GM08714 (cell line): ENCODE data around the gene LIMCH1.

Source experiments
- H3K4me3 ChIP-seq: fragments of 200-500 bp; sonication (Bioruptor generic); 2 replicates; pipeline ENCODE4 v1.5.1; 2014; ENCODE audit warnings: mild to moderate bottlenecking, low read length, inconsistent platforms
- ZNF274 ChIP-seq: IDR thresholded peaks from 2 replicates; pipeline ENCODE4 v1.6.1; 2012; ENCODE audit warnings: mild to moderate bottlenecking, low read depth, low read length

Gene LIMCH1

DNA sequence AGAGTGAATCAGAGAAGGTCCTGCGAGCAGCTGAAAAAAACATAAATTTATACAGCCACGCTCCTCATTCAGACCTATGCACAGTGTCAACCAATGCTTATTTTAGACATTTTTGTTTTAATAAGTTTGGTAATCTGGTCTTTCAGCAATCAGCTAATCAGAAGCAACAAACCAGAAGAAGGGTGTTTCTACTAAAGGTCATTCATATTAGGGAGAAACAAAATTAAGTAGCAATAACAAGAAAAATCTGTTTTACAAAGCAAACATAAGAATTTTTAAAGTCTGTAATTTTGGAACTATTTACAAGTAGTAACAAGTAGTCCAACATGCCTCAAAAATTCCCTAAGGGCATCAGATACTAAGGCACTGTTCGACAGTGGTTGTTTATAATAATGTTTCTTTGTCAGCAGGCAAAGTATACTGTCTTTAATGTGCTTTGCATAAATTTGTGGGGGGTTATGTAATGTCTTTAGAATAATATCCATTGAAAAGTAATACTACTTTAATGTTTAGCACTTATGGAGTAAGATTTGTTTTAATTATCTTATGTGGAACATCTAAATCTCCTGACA is 127.8 kb downstream of the LIMCH1 start:
- no peak for TF ChIP-seq ZNF274
- H3K4me3 ChIP-seq: no peak overlapping the region

DNA sequence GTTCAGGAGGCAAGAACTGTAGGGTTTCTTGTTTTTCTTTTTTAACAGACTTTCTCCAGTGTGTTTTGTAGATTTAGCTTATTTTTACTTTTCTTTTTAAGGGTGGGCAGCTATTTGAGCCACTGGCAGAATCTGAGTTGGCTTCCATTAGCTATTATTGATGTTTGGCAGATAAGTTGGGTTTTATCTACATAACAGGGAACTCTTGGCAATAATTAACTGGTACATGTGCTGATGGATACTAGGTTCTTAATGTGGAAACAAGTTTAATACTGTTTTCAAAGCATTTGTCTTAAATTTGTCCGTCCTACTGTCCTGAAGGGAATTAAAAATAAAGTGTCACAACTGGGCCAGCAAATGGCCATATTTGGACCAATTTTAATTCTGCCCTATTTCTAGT is 130.1 kb downstream of the LIMCH1 start:
- no peak overlapping the region for H3K4me3 ChIP-seq
- TF ChIP-seq ZNF274: no peak

- no peak overlapping the region for H3K4me3 ChIP-seq
- no peak for TF ChIP-seq ZNF274
Observed at GRCh38 chr4:41670530-41670929, 132.6 kb downstream of the LIMCH1 start.

DNA sequence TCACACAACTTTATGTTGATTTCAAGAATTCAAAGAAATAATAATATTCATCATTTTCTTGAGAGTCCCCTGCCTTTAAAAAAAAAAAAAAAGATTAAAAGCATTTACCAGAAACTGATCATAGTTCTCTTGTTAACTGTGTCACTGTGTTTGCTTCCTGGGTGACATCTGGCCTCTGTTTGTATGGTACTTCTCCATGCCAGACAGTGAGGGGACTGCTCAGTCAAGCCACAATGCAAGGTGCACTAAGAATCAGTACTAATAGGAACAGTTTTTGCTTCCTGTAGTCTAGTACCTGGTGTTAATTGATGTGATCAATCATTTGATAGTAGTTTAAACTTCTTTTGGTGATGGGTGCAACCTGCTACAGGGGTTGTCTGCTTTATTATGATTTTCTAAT is 133.0 kb downstream of the LIMCH1 start:
- TF ChIP-seq ZNF274: no peak
- no peak overlapping the region for H3K4me3 ChIP-seq

- no peak for TF ChIP-seq ZNF274
- H3K4me3 ChIP-seq: no peak overlapping the region
Observed at GRCh38 chr4:41678086-41678816, 140.3 kb downstream of the LIMCH1 start.

- no peak overlapping the region for H3K4me3 ChIP-seq
- no peak for TF ChIP-seq ZNF274
Observed at GRCh38 chr4:41678951-41679350, 141.0 kb downstream of the LIMCH1 start.

GRCh38 chr4:41679991-41680390 is 142.0 kb downstream of the LIMCH1 start:
- no peak overlapping the region for H3K4me3 ChIP-seq
- TF ChIP-seq ZNF274: no peak

GRCh38 chr4:41681054-41681453 is 143.1 kb downstream of the LIMCH1 start:
- H3K4me3 ChIP-seq: no peak overlapping the region
- no peak for TF ChIP-seq ZNF274

- no peak for TF ChIP-seq ZNF274
Observed at GRCh38 chr4:41683326-41683725, 145.4 kb downstream of the LIMCH1 start.

DNA sequence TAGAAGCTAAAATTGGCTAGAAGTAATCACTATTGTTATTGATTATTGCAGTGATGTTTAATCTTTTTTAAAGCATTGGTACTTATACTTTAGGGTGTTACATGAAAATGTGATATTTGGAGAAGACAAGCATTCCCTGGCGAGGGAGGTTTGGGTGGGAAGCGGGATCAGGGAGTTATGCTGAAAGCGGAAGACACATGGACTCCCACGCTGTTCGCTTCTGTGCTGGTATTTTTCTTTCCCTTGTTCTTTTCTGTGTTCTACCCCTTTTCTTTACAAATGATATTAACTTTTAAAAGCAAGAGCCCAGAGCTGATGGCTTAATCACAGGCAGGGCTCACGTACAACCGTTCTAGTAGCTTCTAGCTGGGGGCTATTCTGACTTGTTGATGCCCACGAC is 148.9 kb downstream of the LIMCH1 start:
- TF ChIP-seq ZNF274: no peak
- H3K4me3 ChIP-seq: no peak overlapping the region

More at GRCh38 chr4:41683326-41683725, 145.4 kb downstream of the LIMCH1 start:
- H3K4me3 ChIP-seq: no peak overlapping the region

GRCh38 chr4:41687971-41688370 is 150.0 kb downstream of the LIMCH1 start:
- no peak overlapping the region for H3K4me3 ChIP-seq
- no peak for TF ChIP-seq ZNF274

GRCh38 chr4:41692717-41693345 is 154.9 kb downstream of the LIMCH1 start:
- no peak overlapping the region for H3K4me3 ChIP-seq
- no peak for TF ChIP-seq ZNF274

- no peak overlapping the region for H3K4me3 ChIP-seq
- no peak for TF ChIP-seq ZNF274
Observed at GRCh38 chr4:41693629-41694028, 155.7 kb downstream of the LIMCH1 start.

- H3K4me3 ChIP-seq: no peak overlapping the region
- TF ChIP-seq ZNF274: no peak
Observed at GRCh38 chr4:41696131-41696530, 158.2 kb downstream of the LIMCH1 start.

- no peak overlapping the region for H3K4me3 ChIP-seq
- no peak for TF ChIP-seq ZNF274
Observed at GRCh38 chr4:41696763-41697162, 158.8 kb downstream of the LIMCH1 start.
